Endodermal cell (in vitro differentiated cells): ENCODE measurements around the gene BUB1. TPM values are rescaled to one million over a fixed set of nuclear protein-coding genes. Genes with fewer than 3 reads are reported as not detected.

Experiments used
- DNase-seq: peaks from one replicate; pipeline ENCODE4 v3.0.0-alpha.2; 2017
- H3K27ac ChIP-seq: 2 replicates; pipeline ENCODE4 v1.5.1; 2013; ENCODE audit warnings: mild to moderate bottlenecking, low read depth, low read length, moderate library complexity
- H3K27me3 ChIP-seq: 2 replicates; pipeline ENCODE4 v1.6.1; 2013; ENCODE audit warnings: mild to moderate bottlenecking, low read length, moderate library complexity; ENCODE audit not compliant: insufficient read depth, control insufficient read depth, poor library complexity, severe bottlenecking
- H3K36me3 ChIP-seq: 2 replicates; pipeline ENCODE4 v1.7.0; 2013; ENCODE audit warnings: mild to moderate bottlenecking, low read length, moderate library complexity; ENCODE audit not compliant: control insufficient read depth, insufficient read depth
- H3K4me1 ChIP-seq: one replicate; pipeline ENCODE4 v1.7.0; 2013; ENCODE audit warnings: low read length; ENCODE audit not compliant: control insufficient read depth, insufficient read depth
- H3K4me3 ChIP-seq: 2 replicates; pipeline ENCODE4 v1.5.1; 2013; ENCODE audit warnings: mild to moderate bottlenecking, low read length, moderate library complexity
- H3K9ac ChIP-seq: 2 replicates; pipeline ENCODE4 v1.6.1; 2013; ENCODE audit warnings: mild to moderate bottlenecking, low read length, moderate library complexity; ENCODE audit not compliant: poor library complexity, severe bottlenecking; ENCODE audit errors: extremely low read depth
- H3K9me3 ChIP-seq: 2 replicates; pipeline ENCODE4 v1.6.1; 2013; ENCODE audit warnings: mild to moderate bottlenecking, low read length, moderate library complexity; ENCODE audit not compliant: control insufficient read depth
- H3K27ac Mint-ChIP-seq: 2 replicates; pipeline ENCODE4 v1.8.0; 2020; ENCODE audit warnings: mixed read lengths
- H3K27me3 Mint-ChIP-seq: 2 replicates; pipeline ENCODE4 v1.8.0; 2021; ENCODE audit warnings: mild to moderate bottlenecking, mixed read lengths; ENCODE audit not compliant: insufficient read depth
- H3K36me3 Mint-ChIP-seq: 2 replicates; pipeline ENCODE4 v1.8.0; 2020; ENCODE audit warnings: low read depth, mixed read lengths
- H3K4me1 Mint-ChIP-seq: 2 replicates; pipeline ENCODE4 v1.8.0; 2020; ENCODE audit warnings: mixed read lengths
- H3K4me3 Mint-ChIP-seq: 2 replicates; pipeline ENCODE4 v1.8.0; 2020; ENCODE audit warnings: mild to moderate bottlenecking, moderate library complexity, mixed read lengths
- H3K9me3 Mint-ChIP-seq: 2 replicates; pipeline ENCODE4 v1.8.0; 2020; ENCODE audit warnings: mild to moderate bottlenecking, mixed read lengths
- CTCF ChIP-seq: fragments of 200-600 bp; sonication (generic); conservative IDR thresholded peaks from 2 replicates; pipeline ENCODE4 v1.5.0; 2021; ENCODE audit warnings: antibody characterized with exemption, mild to moderate bottlenecking
- WGBS, 2 experiments: methylation state at CpG; one replicate each; pipeline versions ENCODE4 v1.1.5 to v1.1.7; 2013; ENCODE audit warnings: missing lambda C conversion rate in 2 of 2, mixed read lengths in 1 of 2; ENCODE audit not compliant: insufficient coverage in 1 of 2, insufficient read length in 1 of 2; 5-methylcytosine and 5-hydroxymethylcytosine counted together
- total RNA-seq, 2 donors: library from RNA; stranded (reverse); fragmentation: NEBNext Ultra II Directional in 1 of 2; extraction: Animal tissue kit (Norgen Biotek cat#: 25700) in 1 of 2; gene quantifications; 2 replicates in 1 of 2; 3 replicates in 1 of 2; pipeline ENCODE4 v1.2.1, GENCODE V29; 2021

BUB1 gene
- total RNA-seq, 2 donors from 2014 or later = 68.3 to 118 TPM

- no peaks in the 10 kb centered on the region for H3K9me3 Mint-ChIP-seq
- no peak overlapping the region for H3K27ac ChIP-seq
- no peak for TF ChIP-seq CTCF
- no peak overlapping the region for H3K9ac ChIP-seq
- peaks cover 6% of the 10 kb centered on the region for H3K4me1 Mint-ChIP-seq
- no peaks in the 10 kb centered on the region for H3K9me3 ChIP-seq
- DNase-seq = no peak
- peaks cover 5% of the 10 kb centered on the region for H3K4me1 ChIP-seq
- H3K27ac Mint-ChIP-seq = no peak overlapping the region
- 90 to 95% methylated on average over 7 to 9 of the region's 9 CpGs for WGBS, 2 experiments
- no peak overlapping the region for H3K4me3 Mint-ChIP-seq
- no peaks in the 10 kb centered on the region for H3K36me3 Mint-ChIP-seq
- no peak overlapping the region for H3K4me3 ChIP-seq
- no peaks in the 10 kb centered on the region for H3K36me3 ChIP-seq
- H3K27me3 ChIP-seq = no peaks in the 10 kb centered on the region
- H3K27me3 Mint-ChIP-seq = peaks cover 12% of the 10 kb centered on the region
These were observed 47.5 kb upstream of the BUB1 start for GRCh38 chr2:110725370-110725769.

- H3K9me3 Mint-ChIP-seq = no peaks in the 10 kb centered on the region
- no peak for TF ChIP-seq CTCF
- H3K4me1 Mint-ChIP-seq = peaks cover 6% of the 10 kb centered on the region
- no peaks in the 10 kb centered on the region for H3K36me3 ChIP-seq
- no peak overlapping the region for H3K4me3 ChIP-seq
- H3K9me3 ChIP-seq = no peaks in the 10 kb centered on the region
- H3K27me3 Mint-ChIP-seq = peaks cover 11% of the 10 kb centered on the region
- H3K36me3 Mint-ChIP-seq = no peaks in the 10 kb centered on the region
- 88 to 93% methylated on average over 2 of the region's 2 CpGs for WGBS, 2 experiments
- no peak overlapping the region for H3K27ac ChIP-seq
- H3K9ac ChIP-seq = no peak overlapping the region
- peaks cover 5% of the 10 kb centered on the region for H3K4me1 ChIP-seq
- H3K27ac Mint-ChIP-seq = no peak overlapping the region
- H3K27me3 ChIP-seq = no peaks in the 10 kb centered on the region
- DNase-seq = no peak
- H3K4me3 Mint-ChIP-seq = no peak overlapping the region
These were observed 47.0 kb upstream of the BUB1 start for GRCh38 chr2:110724820-110725219.

DNA sequence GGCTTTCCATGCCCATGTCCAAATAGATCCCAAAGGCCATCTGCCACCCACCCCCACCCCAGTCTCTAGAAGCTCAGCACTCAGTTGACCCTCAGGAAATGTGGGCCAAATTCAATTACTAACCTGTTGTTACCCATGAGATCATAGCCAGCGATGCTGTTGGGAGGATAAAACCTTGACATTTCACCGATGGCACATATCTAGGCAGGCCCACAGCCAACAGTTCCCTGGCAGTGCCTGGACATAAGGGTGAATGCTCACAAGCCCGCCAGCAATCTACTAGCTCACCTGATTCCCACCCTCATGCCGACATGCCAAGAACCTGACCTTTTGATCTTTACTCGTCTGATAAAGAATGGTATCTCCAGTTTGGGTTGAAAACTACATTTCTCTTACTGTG is 42.7 kb upstream of the BUB1 start:
- H3K4me3 Mint-ChIP-seq = no peak overlapping the region
- no peaks in the 10 kb centered on the region for H3K9me3 Mint-ChIP-seq
- peaks cover 2% of the 10 kb centered on the region for H3K4me1 Mint-ChIP-seq
- no peaks in the 10 kb centered on the region for H3K36me3 Mint-ChIP-seq
- H3K27ac Mint-ChIP-seq = no peak overlapping the region
- no peak for TF ChIP-seq CTCF
- Histone ChIP-seq H3K27me3 (no peaks in the 10 kb centered on the region), H3K4me3 (no peak overlapping the region), H3K36me3 (no peaks in the 10 kb centered on the region), H3K4me1 (no peaks in the 10 kb centered on the region), H3K27ac (no peak overlapping the region), H3K9me3 (no peaks in the 10 kb centered on the region), H3K9ac (no peak overlapping the region)
- peaks cover 12% of the 10 kb centered on the region for H3K27me3 Mint-ChIP-seq
- no peak for DNase-seq
- 95 to 96% methylated on average over 3 to 5 of the region's 5 CpGs for WGBS, 2 experiments
